ENCODE data around the gene UVRAG.

DNA sequence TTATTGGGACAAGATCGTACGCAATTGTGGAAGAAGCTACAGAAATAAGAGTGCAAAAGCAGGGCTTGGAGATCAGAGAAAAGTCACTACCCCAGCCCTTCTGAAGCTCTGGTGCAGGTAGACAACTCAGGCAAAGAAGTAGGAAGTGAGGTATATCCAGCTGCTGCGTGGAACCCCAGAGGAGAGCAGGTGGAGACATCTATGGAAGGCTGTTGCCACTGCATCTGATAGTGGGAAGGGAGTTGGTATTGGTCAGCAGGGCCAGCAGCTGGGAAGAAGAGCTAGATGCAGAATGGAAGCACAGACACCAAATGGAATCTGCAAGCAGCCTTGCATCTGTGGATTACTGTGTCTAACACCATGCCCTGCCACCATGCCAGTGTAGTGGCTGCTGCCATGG lies 226.2 kb downstream of the UVRAG start:
- TF ChIP-seq POLR2A (IDR thresholded peaks at IDR 0.05), result no peak
- TF ChIP-seq, protein P1, sequence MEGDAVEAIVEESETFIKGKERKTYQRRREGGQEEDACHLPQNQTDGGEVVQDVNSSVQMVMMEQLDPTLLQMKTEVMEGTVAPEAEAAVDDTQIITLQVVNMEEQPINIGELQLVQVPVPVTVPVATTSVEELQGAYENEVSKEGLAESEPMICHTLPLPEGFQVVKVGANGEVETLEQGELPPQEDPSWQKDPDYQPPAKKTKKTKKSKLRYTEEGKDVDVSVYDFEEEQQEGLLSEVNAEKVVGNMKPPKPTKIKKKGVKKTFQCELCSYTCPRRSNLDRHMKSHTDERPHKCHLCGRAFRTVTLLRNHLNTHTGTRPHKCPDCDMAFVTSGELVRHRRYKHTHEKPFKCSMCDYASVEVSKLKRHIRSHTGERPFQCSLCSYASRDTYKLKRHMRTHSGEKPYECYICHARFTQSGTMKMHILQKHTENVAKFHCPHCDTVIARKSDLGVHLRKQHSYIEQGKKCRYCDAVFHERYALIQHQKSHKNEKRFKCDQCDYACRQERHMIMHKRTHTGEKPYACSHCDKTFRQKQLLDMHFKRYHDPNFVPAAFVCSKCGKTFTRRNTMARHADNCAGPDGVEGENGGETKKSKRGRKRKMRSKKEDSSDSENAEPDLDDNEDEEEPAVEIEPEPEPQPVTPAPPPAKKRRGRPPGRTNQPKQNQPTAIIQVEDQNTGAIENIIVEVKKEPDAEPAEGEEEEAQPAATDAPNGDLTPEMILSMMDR (IDR thresholded peaks at IDR 0.05), result no peak
